Nephron progenitor cell (in vitro differentiated cells): Measurements from ENCODE around the gene NCBP1.

Experiments
- DNase-seq: peaks from one replicate; pipeline ENCODE4 v3.0.0; 2021
- H3K27ac Mint-ChIP-seq: 2 replicates; pipeline ENCODE4 v1.8.0; 2021; ENCODE audit warnings: mild to moderate bottlenecking, moderate library complexity, mixed read lengths
- H3K27me3 Mint-ChIP-seq: 2 replicates; pipeline ENCODE4 v1.8.0; 2021; ENCODE audit warnings: mild to moderate bottlenecking, low read depth, mixed read lengths; ENCODE audit not compliant: poor library complexity
- H3K36me3 Mint-ChIP-seq: 2 replicates; pipeline ENCODE4 v1.8.0; 2021; ENCODE audit warnings: low read depth, mixed read lengths
- H3K4me1 Mint-ChIP-seq: 2 replicates; pipeline ENCODE4 v1.8.0; 2021; ENCODE audit warnings: mixed read lengths
- H3K4me3 Mint-ChIP-seq: 2 replicates; pipeline ENCODE4 v1.8.0; 2021; ENCODE audit warnings: mild to moderate bottlenecking, moderate library complexity, mixed read lengths
- H3K9me3 Mint-ChIP-seq: 2 replicates; pipeline ENCODE4 v1.8.0; 2021; ENCODE audit warnings: mild to moderate bottlenecking, moderate library complexity, mixed read lengths
- TF ChIP-seq, protein P1 (sequence below): fragments of 200-600 bp; sonication (generic); IDR thresholded peaks from 2 replicates; pipeline ENCODE4 v1.5.0; 2021; ENCODE audit warnings: antibody characterized with exemption

Gene NCBP1

DNA sequence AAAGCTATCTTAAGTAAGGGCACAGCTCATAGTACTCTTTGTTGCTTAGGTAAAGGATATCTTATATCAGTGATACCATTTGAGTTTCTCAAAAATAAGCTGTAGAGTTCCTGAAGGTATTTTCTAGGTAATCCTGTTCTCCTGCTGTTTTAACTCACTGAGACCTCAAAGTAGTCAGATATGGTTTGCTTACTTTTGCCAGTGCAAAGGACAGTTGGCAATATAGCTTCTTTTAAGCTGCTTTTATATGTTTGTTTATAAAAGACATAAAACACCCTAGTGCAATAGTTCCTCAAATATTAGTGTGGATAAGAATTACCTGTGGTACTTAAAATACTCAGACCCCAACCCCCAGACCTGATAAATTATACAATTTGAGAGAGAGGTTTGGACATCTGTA, 12.1 kb downstream of the NCBP1 start:
- Mint-ChIP-seq H3K4me1 (no peaks in the 10 kb centered on the region), H3K27me3 (no peaks in the 10 kb centered on the region), H3K9me3 (no peaks in the 10 kb centered on the region), H3K27ac (no peak overlapping the region), H3K4me3 (no peak overlapping the region), H3K36me3 (peaks cover 24% of the 10 kb centered on the region)
- TF ChIP-seq, protein P1, sequence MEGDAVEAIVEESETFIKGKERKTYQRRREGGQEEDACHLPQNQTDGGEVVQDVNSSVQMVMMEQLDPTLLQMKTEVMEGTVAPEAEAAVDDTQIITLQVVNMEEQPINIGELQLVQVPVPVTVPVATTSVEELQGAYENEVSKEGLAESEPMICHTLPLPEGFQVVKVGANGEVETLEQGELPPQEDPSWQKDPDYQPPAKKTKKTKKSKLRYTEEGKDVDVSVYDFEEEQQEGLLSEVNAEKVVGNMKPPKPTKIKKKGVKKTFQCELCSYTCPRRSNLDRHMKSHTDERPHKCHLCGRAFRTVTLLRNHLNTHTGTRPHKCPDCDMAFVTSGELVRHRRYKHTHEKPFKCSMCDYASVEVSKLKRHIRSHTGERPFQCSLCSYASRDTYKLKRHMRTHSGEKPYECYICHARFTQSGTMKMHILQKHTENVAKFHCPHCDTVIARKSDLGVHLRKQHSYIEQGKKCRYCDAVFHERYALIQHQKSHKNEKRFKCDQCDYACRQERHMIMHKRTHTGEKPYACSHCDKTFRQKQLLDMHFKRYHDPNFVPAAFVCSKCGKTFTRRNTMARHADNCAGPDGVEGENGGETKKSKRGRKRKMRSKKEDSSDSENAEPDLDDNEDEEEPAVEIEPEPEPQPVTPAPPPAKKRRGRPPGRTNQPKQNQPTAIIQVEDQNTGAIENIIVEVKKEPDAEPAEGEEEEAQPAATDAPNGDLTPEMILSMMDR = no peak
- DNase-seq = no peak

DNA sequence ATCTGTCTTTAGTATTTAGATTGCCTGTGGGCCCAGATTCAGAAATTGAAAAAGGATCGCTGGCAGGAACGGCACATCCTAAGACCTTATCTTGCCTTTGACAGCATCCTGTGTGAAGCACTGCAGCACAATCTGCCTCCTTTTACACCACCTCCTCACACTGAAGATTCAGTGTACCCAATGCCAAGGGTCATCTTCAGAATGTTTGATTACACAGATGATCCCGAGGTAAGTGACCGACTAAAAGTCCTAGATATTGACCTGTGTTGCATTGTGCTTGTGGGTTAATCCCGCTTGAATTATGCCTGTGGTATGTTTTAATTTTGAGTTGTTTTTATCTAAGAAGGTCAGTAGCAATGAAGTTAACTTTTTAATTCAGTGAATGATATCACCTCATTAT, 14.4 kb downstream of the NCBP1 start:
- H3K9me3 Mint-ChIP-seq = no peaks in the 10 kb centered on the region
- TF ChIP-seq, protein P1 = no peak
- no peak overlapping the region for H3K4me3 Mint-ChIP-seq
- no peak overlapping the region for H3K27ac Mint-ChIP-seq
- peaks cover 30% of the 10 kb centered on the region for H3K36me3 Mint-ChIP-seq
- H3K27me3 Mint-ChIP-seq = no peaks in the 10 kb centered on the region
- no peak for DNase-seq
- no peaks in the 10 kb centered on the region for H3K4me1 Mint-ChIP-seq

DNA sequence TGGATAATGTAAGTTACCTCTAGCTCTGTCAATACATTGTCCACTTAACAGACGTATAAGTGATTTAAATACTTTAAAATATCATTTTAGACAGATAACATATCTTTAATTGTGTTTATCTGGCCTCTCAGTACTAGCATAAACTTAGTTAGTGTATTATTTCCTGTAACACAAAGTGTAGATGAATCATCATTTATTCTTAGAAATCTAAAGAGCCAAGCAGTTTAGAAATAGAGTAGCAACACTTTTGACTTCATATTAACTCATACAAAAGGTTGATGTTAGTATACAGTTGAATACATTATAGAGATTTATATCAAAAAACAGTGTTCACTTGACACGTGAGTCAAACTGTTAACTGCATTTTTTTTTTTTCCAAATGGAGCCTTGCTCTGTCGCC, 18.0 kb downstream of the NCBP1 start:
- TF ChIP-seq, protein P1 = no peak
- DNase-seq = no peak
- H3K27ac Mint-ChIP-seq = no peak overlapping the region
- no peaks in the 10 kb centered on the region for H3K4me1 Mint-ChIP-seq
- no peaks in the 10 kb centered on the region for H3K27me3 Mint-ChIP-seq
- peaks cover 52% of the 10 kb centered on the region for H3K36me3 Mint-ChIP-seq
- H3K9me3 Mint-ChIP-seq = no peaks in the 10 kb centered on the region
- H3K4me3 Mint-ChIP-seq = no peak overlapping the region

DNA sequence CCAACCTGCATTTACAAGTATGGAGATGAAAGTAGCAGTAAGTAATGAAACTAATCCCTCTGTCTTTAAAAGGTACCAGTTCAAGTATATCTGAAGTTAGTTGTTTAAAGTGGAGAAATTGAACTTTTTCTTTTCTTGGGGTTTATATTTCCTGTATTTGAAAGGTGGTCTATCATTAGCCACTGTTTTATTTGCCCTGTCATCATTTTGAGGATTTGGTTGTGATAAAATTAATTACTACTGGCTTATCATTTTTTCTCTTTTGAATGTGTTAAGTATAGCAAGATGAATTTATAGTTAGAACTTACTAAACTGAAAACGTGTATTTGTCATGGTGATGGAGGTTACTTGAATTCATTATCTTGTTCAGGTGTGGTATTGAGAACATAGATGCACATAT, 25.1 kb downstream of the NCBP1 start:
- TF ChIP-seq, protein P1 = no peak
- H3K9me3 Mint-ChIP-seq = no peaks in the 10 kb centered on the region
- H3K27me3 Mint-ChIP-seq = no peaks in the 10 kb centered on the region
- H3K4me1 Mint-ChIP-seq = no peaks in the 10 kb centered on the region
- DNase-seq = no peak
- no peak overlapping the region for H3K27ac Mint-ChIP-seq
- peaks cover 77% of the 10 kb centered on the region for H3K36me3 Mint-ChIP-seq
- no peak overlapping the region for H3K4me3 Mint-ChIP-seq

DNA sequence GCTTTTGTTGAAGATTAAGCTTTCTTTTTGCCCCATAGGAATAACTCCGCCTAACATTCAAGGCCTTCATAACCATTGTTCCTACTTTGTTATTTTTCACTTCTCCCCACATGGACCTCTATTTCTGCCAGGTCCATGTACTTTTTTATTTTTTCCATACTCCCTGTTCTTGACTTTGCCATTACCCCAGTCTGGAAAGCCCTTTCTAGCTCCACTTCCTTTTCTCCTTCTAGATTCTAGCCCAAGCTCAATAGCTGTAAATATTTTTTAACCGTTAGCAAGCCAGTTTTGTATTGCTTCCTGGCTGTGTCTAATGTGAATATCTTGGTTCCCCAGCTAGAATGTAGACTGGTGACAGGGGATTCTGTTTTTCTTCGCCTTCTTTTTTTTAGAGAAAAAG, 26.1 kb downstream of the NCBP1 start:
- no peaks in the 10 kb centered on the region for H3K4me1 Mint-ChIP-seq
- H3K27ac Mint-ChIP-seq = peak overlapping the region; percentile 2
- H3K4me3 Mint-ChIP-seq = no peak overlapping the region
- H3K27me3 Mint-ChIP-seq = peaks cover 4% of the 10 kb centered on the region
- TF ChIP-seq, protein P1 = no peak
- no peaks in the 10 kb centered on the region for H3K9me3 Mint-ChIP-seq
- peaks cover 78% of the 10 kb centered on the region for H3K36me3 Mint-ChIP-seq
- no peak for DNase-seq

DNA sequence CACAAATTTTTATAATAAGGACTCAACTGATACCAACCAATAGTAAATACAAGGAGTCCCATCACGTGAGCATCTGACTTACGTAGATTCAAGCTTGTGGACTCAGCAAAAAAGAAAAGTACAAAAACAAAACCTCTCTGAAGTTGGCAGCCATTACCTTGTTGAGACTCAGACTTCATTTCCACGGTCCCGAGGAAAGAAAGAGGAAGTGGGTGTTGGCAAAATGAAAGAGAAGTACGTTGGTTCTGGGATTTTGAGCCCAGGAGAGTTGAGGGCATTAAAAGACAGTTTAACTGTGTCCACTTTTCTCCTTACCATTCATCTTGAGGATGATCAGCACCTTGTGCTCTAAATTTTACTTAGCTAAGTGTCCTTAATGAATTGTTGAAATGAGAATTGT, 26.7 kb downstream of the NCBP1 start:
- H3K36me3 Mint-ChIP-seq = peaks cover 75% of the 10 kb centered on the region

More for the DNA sequence above, 26.7 kb downstream of the NCBP1 start:
- Mint-ChIP-seq H3K4me3 (no peak overlapping the region), H3K27ac (no peak overlapping the region), H3K27me3 (peaks cover 4% of the 10 kb centered on the region), H3K4me1 (no peaks in the 10 kb centered on the region), H3K9me3 (no peaks in the 10 kb centered on the region)
- TF ChIP-seq, protein P1 = no peak
- no peak for DNase-seq
